ENCODE data around the gene FARP1. TPM values are rescaled to one million over a fixed set of nuclear protein-coding genes. Genes with fewer than 3 reads are reported as not detected.

The FARP1 gene
- total RNA-seq, 1 donor from 2014 or later, result 289 TPM

GRCh38 chr13:98118865-98119264, 24.0 kb upstream of the FARP1 start:
- Mint-ChIP-seq H3K36me3 (no peaks in the 10 kb centered on the region), H3K27me3 (ENCODE audit: low read depth) (no peaks in the 10 kb centered on the region), H3K27ac (no peak overlapping the region), H3K9me3 (peaks cover 11% of the 10 kb centered on the region), H3K4me1 (no peaks in the 10 kb centered on the region), H3K4me3 (no peak overlapping the region)
- DNase-seq (ENCODE audit: low spot score in 2 of 2, unreplicated experiment in 2 of 2), result no peak
- no peak for TF ChIP-seq CTCF (IDR thresholded peaks at IDR 0.05; ENCODE audit: unreplicated experiment)

- H3K27me3 Mint-ChIP-seq (ENCODE audit: low read depth), result no peaks in the 10 kb centered on the region
These were observed 19.7 kb upstream of the FARP1 start for GRCh38 chr13:98123176-98123575.

GRCh38 chr13:98129059-98129746, 13.7 kb upstream of the FARP1 start:
- Mint-ChIP-seq H3K9me3 (peaks cover 14% of the 10 kb centered on the region), H3K4me1 (peaks cover 4% of the 10 kb centered on the region), H3K27ac (no peak overlapping the region), H3K4me3 (no peak overlapping the region), H3K36me3 (peaks cover 1% of the 10 kb centered on the region), H3K27me3 (ENCODE audit: low read depth) (no peaks in the 10 kb centered on the region)
- no peak for TF ChIP-seq CTCF (IDR thresholded peaks at IDR 0.05; ENCODE audit: unreplicated experiment)
- DNase-seq (ENCODE audit: low spot score in 2 of 2, unreplicated experiment in 2 of 2), result no peak

More at GRCh38 chr13:98123176-98123575, 19.7 kb upstream of the FARP1 start:
- Mint-ChIP-seq H3K4me3 (no peak overlapping the region), H3K4me1 (no peaks in the 10 kb centered on the region), H3K27ac (no peak overlapping the region), H3K36me3 (no peaks in the 10 kb centered on the region), H3K9me3 (peaks cover 18% of the 10 kb centered on the region)
- no peak for TF ChIP-seq CTCF (IDR thresholded peaks at IDR 0.05; ENCODE audit: unreplicated experiment)
- DNase-seq (ENCODE audit: low spot score in 2 of 2, unreplicated experiment in 2 of 2), result no peak

GRCh38 chr13:98133946-98134345, 8.9 kb upstream of the FARP1 start:
- Mint-ChIP-seq H3K36me3 (peaks cover 1% of the 10 kb centered on the region), H3K9me3 (peaks cover 2% of the 10 kb centered on the region), H3K27ac (no peak overlapping the region), H3K4me1 (peaks cover 4% of the 10 kb centered on the region), H3K27me3 (ENCODE audit: low read depth) (no peaks in the 10 kb centered on the region), H3K4me3 (no peak overlapping the region)
- TF ChIP-seq CTCF (IDR thresholded peaks at IDR 0.05; ENCODE audit: unreplicated experiment), result no peak
- no peak for DNase-seq (ENCODE audit: low spot score in 2 of 2, unreplicated experiment in 2 of 2)

GRCh38 chr13:98134901-98135300, 8.0 kb upstream of the FARP1 start:
- H3K9me3 Mint-ChIP-seq, result no peaks in the 10 kb centered on the region
- H3K4me3 Mint-ChIP-seq, result no peak overlapping the region
- no peak for TF ChIP-seq CTCF (IDR thresholded peaks at IDR 0.05; ENCODE audit: unreplicated experiment)
- H3K4me1 Mint-ChIP-seq, result peaks cover 4% of the 10 kb centered on the region
- peaks cover 1% of the 10 kb centered on the region for H3K27me3 Mint-ChIP-seq (ENCODE audit: low read depth)
- no peak overlapping the region for H3K27ac Mint-ChIP-seq
- DNase-seq (ENCODE audit: low spot score in 2 of 2, unreplicated experiment in 2 of 2), result no peak
- no peaks in the 10 kb centered on the region for H3K36me3 Mint-ChIP-seq

Measured in mesothelial cell of epicardium (in vitro differentiated cells).